SK-N-SH (cell line): ENCODE measurements around the gene ASTN2. TPM values are rescaled to one million over a fixed set of nuclear protein-coding genes. Genes with fewer than 3 reads are reported as not detected.

Experiments
- CTCF ChIA-PET: fragments of 300-600, 350-600 bp; formaldehyde crosslinking; extraction: SDS; loops from one replicate; lab custom pipeline; 2021; lab: Yijun Ruan, JAX
- POLR2A ChIA-PET: fragments of 350-600 bp; sonication (Branson Sonifier 250); formaldehyde crosslinking; extraction: SDS; loops from one replicate; lab custom pipeline; 2020; ENCODE audit warnings: antibody characterized with exemption, inconsistent platforms; lab: Yijun Ruan, JAX
- DNase-seq: peaks from one replicate; pipeline ENCODE4 v3.0.0; 2012
- H2AFZ ChIP-seq: fragments of 200-600 bp; sonication (generic); 2 replicates; pipeline ENCODE4 v1.8.1; 2016; ENCODE audit warnings: antibody characterized with exemption, mild to moderate bottlenecking, low read depth
- H3F3A ChIP-seq: fragments of 200-600 bp; sonication (generic); replicated peaks from 2 replicates; pipeline ENCODE3; 2016; ENCODE audit warnings: antibody characterized with exemption, mild to moderate bottlenecking; ENCODE audit not compliant: insufficient read depth
- H3K27ac ChIP-seq, 2 experiments: fragments of 200-500 bp in 1 of 2; fragments of 200-600 bp in 1 of 2; sonication (Bioruptor generic) in 1 of 2; sonication (generic), shearing (Covaris generic) in 1 of 2; 2 replicates each; pipeline versions ENCODE4 v1.5.1 to v1.6.1; 2014 to 2016; ENCODE audit warnings: low read depth in 2 of 2, inconsistent platforms in 1 of 2, low read length in 1 of 2, mild to moderate bottlenecking in 1 of 2, mixed read lengths in 1 of 2
- H3K27me3 ChIP-seq: fragments of 200-600 bp; sonication (generic), shearing (Covaris generic); 2 replicates; pipeline ENCODE4 v1.6.1; 2016; ENCODE audit warnings: mixed run types; ENCODE audit not compliant: insufficient read depth
- H3K36me3 ChIP-seq, 2 experiments: fragments of 200-500 bp in 1 of 2; fragments of 200-600 bp in 1 of 2; sonication (Bioruptor generic) in 1 of 2; sonication (generic) in 1 of 2; replicated peaks in 1 of 2; 2 replicates each; pipeline versions ENCODE3 to v1.5.1; 2014 to 2016; ENCODE audit warnings: low read length in 1 of 2, mild to moderate bottlenecking in 1 of 2; ENCODE audit not compliant: insufficient read depth in 2 of 2, control insufficient read depth in 1 of 2
- H3K4me1 ChIP-seq, 2 experiments: fragments of 200-500 bp in 1 of 2; fragments of 200-600 bp in 1 of 2; sonication (Bioruptor generic) in 1 of 2; sonication (generic), shearing (Covaris generic) in 1 of 2; 2 replicates each; pipeline versions ENCODE4 v1.5.1 to v1.6.1; 2014 to 2016; ENCODE audit warnings: low read depth in 1 of 2, low read length in 1 of 2, mixed run types in 1 of 2; ENCODE audit not compliant: insufficient read depth in 2 of 2, control insufficient read depth in 1 of 2
- H3K4me2 ChIP-seq: fragments of 200-600 bp; sonication (generic), shearing (Covaris generic); 2 replicates; pipeline ENCODE4 v1.6.1; 2017; ENCODE audit warnings: mixed run types
- H3K4me3 ChIP-seq, 2 experiments: fragments of 200-500 bp in 1 of 2; fragments of 200-600 bp in 1 of 2; sonication (Bioruptor generic) in 1 of 2; sonication (generic), shearing (Covaris generic) in 1 of 2; 2 replicates each; pipeline versions ENCODE4 v1.5.1 to v1.8.1; 2014 to 2016; ENCODE audit warnings: low read depth in 2 of 2, inconsistent platforms in 1 of 2, low read length in 1 of 2, mild to moderate bottlenecking in 1 of 2, mixed read lengths in 1 of 2, moderate library complexity in 1 of 2
- H3K79me2 ChIP-seq: fragments of 200-600 bp; sonication (generic); 2 replicates; pipeline ENCODE4 v1.8.1; 2017; ENCODE audit warnings: mild to moderate bottlenecking; ENCODE audit not compliant: insufficient read depth
- H3K9ac ChIP-seq: fragments of 200-600 bp; sonication (generic); 2 replicates; pipeline ENCODE4 v1.6.1; 2017; ENCODE audit warnings: mixed run types
- H3K9me2 ChIP-seq: fragments of 200-600 bp; sonication (generic); 2 replicates; pipeline ENCODE4 v1.6.1; 2017; ENCODE audit warnings: mixed run types
- H3K9me3 ChIP-seq: fragments of 200-600 bp; sonication (generic); 2 replicates; pipeline ENCODE4 v1.6.1; 2017; ENCODE audit warnings: mixed run types, mild to moderate bottlenecking, moderate library complexity
- H4K20me1 ChIP-seq: fragments of 200-600 bp; sonication (generic); 2 replicates; pipeline ENCODE4 v1.6.1; 2017; ENCODE audit warnings: mild to moderate bottlenecking, mixed run types; ENCODE audit not compliant: insufficient read depth
- CHD2 ChIP-seq: fragments of 150-350 bp; IDR thresholded peaks from 2 replicates; pipeline ENCODE4 v1.6.1; 2018; ENCODE audit warnings: low read length; ENCODE audit not compliant: partially characterized antibody
- EP300 ChIP-seq, 2 experiments: IDR thresholded peaks; 2 replicates each; pipeline versions ENCODE4 v1.4.0 to v1.6.1; 2012; ENCODE audit warnings: borderline replicate concordance in 1 of 2, low read depth in 1 of 2, low read length in 1 of 2
- FOSL2 ChIP-seq: IDR thresholded peaks from 2 replicates; pipeline ENCODE4 v1.4.0; 2012; ENCODE audit warnings: low read depth, mild to moderate bottlenecking, moderate library complexity, borderline replicate concordance
- FOXJ3 ChIP-seq: sonication (generic); formaldehyde crosslinking; IDR thresholded peaks from 2 replicates; pipeline ENCODE4 v1.5.1; 2020; ENCODE audit warnings: mild to moderate bottlenecking, missing genetic modification reagents
- FOXM1 ChIP-seq: IDR thresholded peaks from 2 replicates; pipeline ENCODE4 v1.4.0; 2012; ENCODE audit warnings: low read depth, mild to moderate bottlenecking
- GABPA ChIP-seq: IDR thresholded peaks from 2 replicates; pipeline ENCODE4 v1.4.0; 2012; ENCODE audit warnings: low read depth, mild to moderate bottlenecking
- GATA2 ChIP-seq: sonication (generic); formaldehyde crosslinking; IDR thresholded peaks from 2 replicates; pipeline ENCODE4 v1.5.0; 2020; ENCODE audit warnings: mild to moderate bottlenecking, missing genetic modification reagents
- MXI1 ChIP-seq: IDR thresholded peaks from 2 replicates; pipeline ENCODE4 v1.6.1; 2012; ENCODE audit warnings: mild to moderate bottlenecking, low read depth, low read length, improper control_type of control experiment
- NFIC ChIP-seq: IDR thresholded peaks from 2 replicates; pipeline ENCODE4 v1.4.0; 2012; ENCODE audit warnings: borderline replicate concordance
- RAD21 ChIP-seq: IDR thresholded peaks from 2 replicates; pipeline ENCODE4 v1.6.1; 2012; ENCODE audit warnings: mild to moderate bottlenecking, low read length
- RCOR1 ChIP-seq: fragments of 150-350 bp; IDR thresholded peaks from 2 replicates; pipeline ENCODE4 v1.6.1; 2017; ENCODE audit warnings: antibody characterized with exemption, low read length
- RFX5 ChIP-seq: IDR thresholded peaks from 2 replicates; pipeline ENCODE4 v1.6.1; 2012; ENCODE audit warnings: mild to moderate bottlenecking, improper control_type of control experiment, low read length
- TAF1 ChIP-seq: IDR thresholded peaks from 2 replicates; pipeline ENCODE4 v1.6.1; 2012; ENCODE audit warnings: low read depth, mild to moderate bottlenecking, low read length, moderate library complexity, borderline replicate concordance
- TEAD4 ChIP-seq: IDR thresholded peaks from 2 replicates; pipeline ENCODE4 v1.4.0; 2012; ENCODE audit warnings: mild to moderate bottlenecking, borderline replicate concordance; ENCODE audit not compliant: insufficient read depth
- YY1 ChIP-seq: IDR thresholded peaks from 2 replicates; pipeline ENCODE4 v1.4.0; 2012; ENCODE audit warnings: low read depth, mild to moderate bottlenecking
- WGBS: methylation state at CpG from one replicate; pipeline ENCODE4 v1.1.6; 2017; ENCODE audit warnings: low lambda C conversion rate; 5-methylcytosine and 5-hydroxymethylcytosine counted together
- polyA plus RNA-seq, 3 experiments: library from polyadenylated mRNA; depleted of rRNA; stranded (reverse); fragments of >200 nt; gene quantifications; 2 replicates each; pipeline ENCODE4 v1.2.3, GENCODE V29; 2012
- TF ChIP-seq, protein P1 (sequence below): IDR thresholded peaks from 2 replicates; pipeline ENCODE4 v1.4.0; 2012; ENCODE audit warnings: low read depth, borderline replicate concordance
- TF ChIP-seq, protein P2 (sequence below): IDR thresholded peaks from 2 replicates; pipeline ENCODE4 v1.4.0; 2012; ENCODE audit warnings: low read depth, borderline replicate concordance
- TF ChIP-seq, protein P3 (sequence below): fragments of 150-350 bp; IDR thresholded peaks from 2 replicates; pipeline ENCODE4 v1.6.1; 2017; ENCODE audit warnings: antibody characterized with exemption, low read length, low read depth, borderline replicate concordance
- TF ChIP-seq, protein P4 (sequence below): IDR thresholded peaks from 2 replicates; pipeline ENCODE4; 2012

Gene ASTN2
- polyA plus RNA-seq, 1 of the 3 experiments (the other 2 are of a cell fraction) = 6.6 TPM

DNA sequence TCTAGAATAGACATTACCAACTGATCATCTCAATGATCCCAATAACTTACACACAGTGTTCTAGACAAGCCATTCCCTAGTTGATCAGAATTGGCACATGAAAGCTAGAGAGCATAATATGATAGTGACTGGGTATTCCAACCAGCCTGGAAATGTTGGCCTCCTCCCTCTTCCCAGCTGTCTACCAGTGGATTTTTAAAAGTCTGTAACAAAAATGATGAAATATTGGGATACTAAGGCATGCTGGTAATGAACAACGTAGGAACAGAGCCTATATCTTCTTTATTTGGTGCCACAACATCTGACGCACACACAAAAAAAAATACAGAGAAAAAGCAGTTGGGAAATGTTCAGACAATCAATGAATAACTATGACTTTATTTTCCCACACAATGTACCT lies 692.9 kb downstream of the ASTN2 start:
- Histone ChIP-seq H3K4me1 (no peaks in the 10 kb centered on the region), H4K20me1 (no peaks in the 10 kb centered on the region), H3K9ac (no peak overlapping the region), H3K27ac (no peak overlapping the region), H2AFZ (no peak overlapping the region), H3F3A (no peaks in the 10 kb centered on the region), H3K9me3 (no peaks in the 10 kb centered on the region), H3K9me2 (no peaks in the 10 kb centered on the region), H3K4me2 (no peak overlapping the region), H3K36me3 (peaks cover 0 to 2% of the 10 kb centered on the region in 2 experiments), H3K27me3 (no peaks in the 10 kb centered on the region), H3K4me3 (no peak overlapping the region), H3K79me2 (no peaks in the 10 kb centered on the region)
- POLR2A ChIA-PET = no interaction called here
- TF ChIP-seq GATA2 (CRISPR knock-in tag) (no peak), YY1 (no peak), RAD21 (no peak), TEAD4 (no peak), CHD2 (no peak), GABPA (no peak), TAF1 (no peak), FOSL2 (no peak), RCOR1 (no peak), MXI1 (no peak), EP300 (IDR thresholded peaks at IDR 0.05; ENCODE audit: borderline replicate concordance in 1 of 2, low read depth in 1 of 2, low read length in 1 of 2) (no peak), NFIC (no peak), FOXM1 (no peak), RFX5 (no peak), FOXJ3 (CRISPR knock-in tag) (no peak)
- TF ChIP-seq, protein P1, sequence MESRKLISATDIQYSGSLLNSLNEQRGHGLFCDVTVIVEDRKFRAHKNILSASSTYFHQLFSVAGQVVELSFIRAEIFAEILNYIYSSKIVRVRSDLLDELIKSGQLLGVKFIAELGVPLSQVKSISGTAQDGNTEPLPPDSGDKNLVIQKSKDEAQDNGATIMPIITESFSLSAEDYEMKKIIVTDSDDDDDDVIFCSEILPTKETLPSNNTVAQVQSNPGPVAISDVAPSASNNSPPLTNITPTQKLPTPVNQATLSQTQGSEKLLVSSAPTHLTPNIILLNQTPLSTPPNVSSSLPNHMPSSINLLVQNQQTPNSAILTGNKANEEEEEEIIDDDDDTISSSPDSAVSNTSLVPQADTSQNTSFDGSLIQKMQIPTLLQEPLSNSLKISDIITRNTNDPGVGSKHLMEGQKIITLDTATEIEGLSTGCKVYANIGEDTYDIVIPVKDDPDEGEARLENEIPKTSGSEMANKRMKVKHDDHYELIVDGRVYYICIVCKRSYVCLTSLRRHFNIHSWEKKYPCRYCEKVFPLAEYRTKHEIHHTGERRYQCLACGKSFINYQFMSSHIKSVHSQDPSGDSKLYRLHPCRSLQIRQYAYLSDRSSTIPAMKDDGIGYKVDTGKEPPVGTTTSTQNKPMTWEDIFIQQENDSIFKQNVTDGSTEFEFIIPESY = no peak
- TF ChIP-seq, protein P2, sequence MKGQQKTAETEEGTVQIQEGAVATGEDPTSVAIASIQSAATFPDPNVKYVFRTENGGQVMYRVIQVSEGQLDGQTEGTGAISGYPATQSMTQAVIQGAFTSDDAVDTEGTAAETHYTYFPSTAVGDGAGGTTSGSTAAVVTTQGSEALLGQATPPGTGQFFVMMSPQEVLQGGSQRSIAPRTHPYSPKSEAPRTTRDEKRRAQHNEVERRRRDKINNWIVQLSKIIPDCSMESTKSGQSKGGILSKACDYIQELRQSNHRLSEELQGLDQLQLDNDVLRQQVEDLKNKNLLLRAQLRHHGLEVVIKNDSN = no peak
- TF ChIP-seq, protein P3, sequence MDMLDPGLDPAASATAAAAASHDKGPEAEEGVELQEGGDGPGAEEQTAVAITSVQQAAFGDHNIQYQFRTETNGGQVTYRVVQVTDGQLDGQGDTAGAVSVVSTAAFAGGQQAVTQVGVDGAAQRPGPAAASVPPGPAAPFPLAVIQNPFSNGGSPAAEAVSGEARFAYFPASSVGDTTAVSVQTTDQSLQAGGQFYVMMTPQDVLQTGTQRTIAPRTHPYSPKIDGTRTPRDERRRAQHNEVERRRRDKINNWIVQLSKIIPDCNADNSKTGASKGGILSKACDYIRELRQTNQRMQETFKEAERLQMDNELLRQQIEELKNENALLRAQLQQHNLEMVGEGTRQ = no peak
- TF ChIP-seq, protein P4, sequence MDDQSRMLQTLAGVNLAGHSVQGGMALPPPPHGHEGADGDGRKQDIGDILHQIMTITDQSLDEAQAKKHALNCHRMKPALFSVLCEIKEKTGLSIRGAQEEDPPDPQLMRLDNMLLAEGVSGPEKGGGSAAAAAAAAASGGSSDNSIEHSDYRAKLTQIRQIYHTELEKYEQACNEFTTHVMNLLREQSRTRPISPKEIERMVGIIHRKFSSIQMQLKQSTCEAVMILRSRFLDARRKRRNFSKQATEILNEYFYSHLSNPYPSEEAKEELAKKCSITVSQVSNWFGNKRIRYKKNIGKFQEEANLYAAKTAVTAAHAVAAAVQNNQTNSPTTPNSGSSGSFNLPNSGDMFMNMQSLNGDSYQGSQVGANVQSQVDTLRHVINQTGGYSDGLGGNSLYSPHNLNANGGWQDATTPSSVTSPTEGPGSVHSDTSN = no peak
- DNase-seq = no peak
- CTCF ChIA-PET = interaction anchor here (8.2 kb wide), 1 partner anchor 15 kb away, joined by 70 read pairs; no protein-coding TSS in a partner anchor
- WGBS = 15% methylated on average over 2 of the region's 2 CpGs
